ENCODE data around the gene YIF1B.
A peak's percentile ranks its signal among the peaks of the same experiment; 100 is the strongest.

Gene YIF1B

DNA sequence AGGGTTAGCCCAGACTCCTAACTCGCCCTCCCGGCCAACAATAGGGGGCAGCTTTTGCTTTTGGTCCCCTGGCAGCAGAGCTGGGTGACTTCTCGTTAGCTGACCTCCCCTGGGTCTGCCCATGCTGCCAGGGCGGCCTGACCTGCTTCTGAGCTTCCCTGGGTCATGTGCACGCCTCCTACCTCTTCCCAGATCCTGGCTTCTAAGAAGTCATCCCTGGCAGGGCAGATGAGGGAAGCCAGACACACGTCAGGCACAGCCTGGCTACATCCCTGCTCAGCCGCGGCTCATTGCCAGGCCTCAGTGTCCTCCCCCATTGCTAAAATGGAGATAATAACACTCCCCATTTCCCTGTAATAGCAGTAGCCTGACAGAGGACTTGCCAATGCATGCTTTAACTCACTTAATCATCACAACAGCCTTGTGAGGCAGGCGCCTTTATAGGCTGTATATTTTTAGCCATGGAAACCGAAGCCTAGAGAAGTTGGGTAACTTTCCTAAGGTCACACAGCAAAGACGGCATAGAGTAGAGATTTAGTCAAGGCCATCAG is 6.0 kb upstream of the YIF1B start:
- peaks cover 52% of the 10 kb centered on the region for H3K27me3 ChIP-seq (ENCODE audit: insufficient read depth, low read length)

DNA sequence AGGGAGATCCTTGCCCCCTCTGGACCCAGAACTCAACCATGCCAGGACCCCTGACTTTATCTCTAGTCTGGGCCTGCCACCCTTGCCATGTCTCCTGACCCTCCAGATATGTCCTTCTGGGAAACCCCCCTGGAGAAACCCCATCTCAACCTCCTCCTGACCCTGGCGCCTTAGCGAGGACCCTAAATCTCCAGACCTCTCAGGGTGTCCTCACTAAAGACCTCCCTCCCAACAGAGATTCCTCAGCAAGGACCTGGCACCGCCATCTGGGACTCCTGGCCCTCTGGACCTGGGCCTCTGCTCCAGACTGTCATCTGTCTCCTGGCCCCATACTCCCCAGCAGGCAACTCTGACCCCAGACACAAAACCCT is 5.2 kb upstream of the YIF1B start:
- no peak overlapping the region for H3K4me3 ChIP-seq (ENCODE audit: low read length)
- H3K9me3 ChIP-seq (ENCODE audit: low read length): no peaks in the 10 kb centered on the region
- H3K36me3 ChIP-seq (ENCODE audit: insufficient read depth, low read length): no peaks in the 10 kb centered on the region
- H2AFZ ChIP-seq (ENCODE audit: low read depth, low read length): no peak overlapping the region
- H3K27me3 ChIP-seq (ENCODE audit: insufficient read depth, low read length): peaks cover 52% of the 10 kb centered on the region
- peaks cover 11% of the 10 kb centered on the region for H3K4me1 ChIP-seq (ENCODE audit: insufficient read depth, low read length)

More for the DNA sequence above, 6.0 kb upstream of the YIF1B start:
- Histone ChIP-seq H3K36me3 (ENCODE audit: insufficient read depth, low read length) (no peaks in the 10 kb centered on the region), H3K4me3 (ENCODE audit: low read length) (no peak overlapping the region), H3K9me3 (ENCODE audit: low read length) (no peaks in the 10 kb centered on the region), H2AFZ (ENCODE audit: low read depth, low read length) (no peak overlapping the region), H3K4me1 (ENCODE audit: insufficient read depth, low read length) (peaks cover 11% of the 10 kb centered on the region)

DNA sequence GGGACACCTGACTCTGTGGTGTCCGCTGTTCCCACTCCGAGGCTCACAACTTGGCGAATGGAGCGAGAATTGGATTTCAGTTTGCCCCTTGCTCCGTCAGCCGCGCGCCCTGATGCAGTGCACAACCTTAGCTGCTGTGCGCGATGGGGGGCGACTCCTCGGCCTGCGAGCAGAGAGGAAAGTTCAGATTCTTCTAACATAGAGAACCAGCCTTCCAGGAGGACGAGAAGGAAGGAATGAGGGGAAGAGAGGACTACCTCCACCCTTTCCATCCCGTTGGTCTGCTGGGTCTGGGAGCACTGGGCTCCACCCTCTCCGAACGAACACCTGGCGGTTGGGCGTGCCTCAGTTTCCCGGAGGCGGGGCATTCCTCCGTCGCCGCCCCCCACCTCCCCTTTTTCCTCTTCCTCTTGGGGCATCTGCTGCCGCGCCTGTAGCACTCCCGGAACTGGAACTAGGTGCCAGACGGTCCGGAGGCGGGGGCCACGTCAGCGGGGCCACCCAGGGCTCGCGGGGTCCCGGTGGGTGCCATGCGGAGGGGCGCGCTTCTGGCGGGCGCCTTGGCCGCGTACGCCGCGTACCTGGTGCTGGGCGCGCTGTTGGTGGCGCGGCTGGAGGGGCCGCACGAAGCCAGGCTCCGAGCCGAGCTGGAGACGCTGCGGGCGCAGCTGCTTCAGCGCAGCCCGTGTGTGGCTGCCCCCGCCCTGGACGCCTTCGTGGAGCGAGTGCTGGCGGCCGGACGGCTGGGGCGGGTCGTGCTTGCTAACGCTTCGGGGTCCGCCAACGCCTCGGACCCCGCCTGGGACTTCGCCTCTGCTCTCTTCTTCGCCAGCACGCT is 3.9 kb upstream of the YIF1B start, which contains the start of gene KCNK6:
KCNK6 (plus strand) TSS at position 425 of the 838 bp plus-strand sequence; CDS start at position 531, 106 bp downstream.
- H3K27me3 ChIP-seq (ENCODE audit: insufficient read depth, low read length): peaks cover 52% of the 10 kb centered on the region

DNA sequence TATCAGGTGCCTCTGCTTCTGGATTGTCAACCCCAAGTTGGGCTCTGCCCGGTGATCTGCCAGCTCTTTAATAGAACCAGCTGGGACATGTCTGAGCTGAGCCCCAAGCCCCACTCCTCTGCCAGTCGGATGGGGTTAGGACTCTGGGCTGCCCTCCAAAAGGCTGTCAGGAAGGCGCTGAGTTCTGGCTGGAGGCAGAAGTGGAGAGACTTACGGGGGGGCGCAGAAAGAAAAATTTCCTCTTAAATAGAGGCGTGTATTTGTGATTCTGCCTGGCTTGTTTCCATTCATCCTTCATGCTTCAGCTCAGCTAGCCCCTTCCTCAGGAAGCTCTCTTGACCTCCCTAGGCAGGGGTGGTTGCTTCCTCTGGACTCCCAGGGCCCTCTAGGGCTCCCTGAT is 2.9 kb upstream of the YIF1B start:
- Histone ChIP-seq H3K4me3 (ENCODE audit: low read length) (no peak overlapping the region), H3K36me3 (ENCODE audit: insufficient read depth, low read length) (no peaks in the 10 kb centered on the region), H3K27me3 (ENCODE audit: insufficient read depth, low read length) (peaks cover 49% of the 10 kb centered on the region), H3K4me1 (ENCODE audit: insufficient read depth, low read length) (peaks cover 14% of the 10 kb centered on the region), H3K9me3 (ENCODE audit: low read length) (no peaks in the 10 kb centered on the region), H2AFZ (ENCODE audit: low read depth, low read length) (no peak overlapping the region)

More for the DNA sequence above, 3.9 kb upstream of the YIF1B start, which contains the start of gene KCNK6:
- H3K36me3 ChIP-seq (ENCODE audit: insufficient read depth, low read length): no peaks in the 10 kb centered on the region
- no peaks in the 10 kb centered on the region for H3K9me3 ChIP-seq (ENCODE audit: low read length)
- peak within 1 kb of the TSS; percentile 20 for H3K4me3 ChIP-seq (ENCODE audit: low read length)
- H2AFZ ChIP-seq (ENCODE audit: low read depth, low read length): peak within 1 kb of the TSS; percentile 84
- H3K4me1 ChIP-seq (ENCODE audit: insufficient read depth, low read length): peaks cover 14% of the 10 kb centered on the region

DNA sequence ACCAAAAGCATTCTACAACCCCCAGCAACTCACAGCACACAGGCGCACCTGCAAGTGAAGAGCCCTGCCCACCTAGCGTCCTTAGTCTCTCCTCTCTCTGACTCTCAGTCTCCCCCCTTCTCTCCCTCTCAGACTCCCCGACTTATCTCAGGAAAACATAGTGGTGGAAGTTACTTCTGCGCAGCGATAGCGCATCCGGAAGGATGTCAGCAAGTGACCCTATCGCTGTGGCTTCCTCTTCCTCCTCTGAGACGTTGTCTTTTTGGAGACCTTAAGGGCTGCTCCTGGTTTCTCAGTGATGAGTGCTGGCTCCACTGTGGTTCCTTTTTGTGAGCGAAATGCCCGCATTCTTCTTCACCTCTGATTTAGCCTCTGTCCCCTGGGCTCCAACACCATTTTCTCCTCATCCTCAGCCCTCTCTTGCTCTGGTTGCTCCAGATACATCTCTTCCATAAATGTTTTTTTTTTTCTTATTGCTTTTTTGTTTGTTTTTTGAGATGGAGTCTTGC is 1.4 kb upstream of the YIF1B start:
- Histone ChIP-seq H3K4me1 (ENCODE audit: insufficient read depth, low read length) (peaks cover 14% of the 10 kb centered on the region), H3K4me3 (ENCODE audit: low read length) (no peak overlapping the region), H2AFZ (ENCODE audit: low read depth, low read length) (no peak overlapping the region), H3K9me3 (ENCODE audit: low read length) (no peaks in the 10 kb centered on the region), H3K27me3 (ENCODE audit: insufficient read depth, low read length) (peaks cover 42% of the 10 kb centered on the region), H3K36me3 (ENCODE audit: insufficient read depth, low read length) (no peaks in the 10 kb centered on the region)

DNA sequence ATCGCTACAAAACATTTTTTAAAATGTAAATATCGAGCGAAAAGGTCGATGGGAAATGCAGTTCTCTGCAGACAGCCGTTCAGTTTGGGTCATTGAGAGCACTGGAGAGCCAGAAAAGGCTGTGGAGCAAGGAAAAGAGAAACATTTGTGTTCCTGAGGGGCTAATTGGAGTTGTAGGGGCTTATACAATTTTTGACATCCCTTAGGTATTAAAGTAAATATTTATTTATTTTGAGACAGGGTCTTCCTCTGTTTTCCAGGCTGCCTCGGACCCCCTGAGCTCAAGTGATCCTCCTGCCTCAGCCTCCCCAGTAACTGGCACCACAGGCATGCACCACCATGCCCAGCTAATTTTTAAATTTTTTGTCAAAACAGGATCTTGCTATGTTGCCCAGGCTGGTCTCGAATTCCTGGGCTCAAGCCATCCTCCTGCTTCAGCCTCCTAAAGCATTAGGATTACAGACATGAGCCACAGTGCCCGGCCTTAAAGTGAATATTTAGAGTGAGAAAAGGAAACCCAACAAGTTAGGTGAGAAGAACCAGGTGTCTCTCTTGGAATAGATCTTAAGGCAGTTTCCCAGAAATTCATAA is 825 bp upstream of the YIF1B start:
- peak overlapping the region; percentile 41 for H3K4me3 ChIP-seq (ENCODE audit: low read length)
- peak overlapping the region; percentile 76 for H2AFZ ChIP-seq (ENCODE audit: low read depth, low read length)
- H3K9me3 ChIP-seq (ENCODE audit: low read length): no peaks in the 10 kb centered on the region
- H3K36me3 ChIP-seq (ENCODE audit: insufficient read depth, low read length): no peaks in the 10 kb centered on the region
- peaks cover 14% of the 10 kb centered on the region for H3K4me1 ChIP-seq (ENCODE audit: insufficient read depth, low read length)
- H3K27me3 ChIP-seq (ENCODE audit: insufficient read depth, low read length): peaks cover 36% of the 10 kb centered on the region

DNA sequence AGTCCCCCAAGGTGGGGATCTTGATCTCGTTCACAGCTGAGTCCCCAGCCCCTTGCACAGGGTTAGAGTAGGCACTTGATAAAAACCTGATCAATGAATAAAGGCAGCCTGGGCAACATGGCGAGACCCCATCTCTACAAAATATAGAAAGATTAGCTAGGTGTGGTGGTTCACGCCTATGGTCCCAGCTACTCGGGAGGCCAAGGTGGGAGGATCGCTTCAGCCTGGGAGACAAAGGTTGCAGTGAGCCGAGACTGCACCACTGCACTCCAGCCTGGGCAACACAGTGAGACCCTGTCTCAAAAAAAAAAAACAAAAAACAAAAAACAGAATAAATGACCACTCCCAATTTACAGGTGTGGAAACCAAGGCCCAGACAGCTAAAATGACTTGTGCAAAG is 4.8 kb downstream of the YIF1B start:
- no peak overlapping the region for H3K4me3 ChIP-seq (ENCODE audit: low read length)

DNA sequence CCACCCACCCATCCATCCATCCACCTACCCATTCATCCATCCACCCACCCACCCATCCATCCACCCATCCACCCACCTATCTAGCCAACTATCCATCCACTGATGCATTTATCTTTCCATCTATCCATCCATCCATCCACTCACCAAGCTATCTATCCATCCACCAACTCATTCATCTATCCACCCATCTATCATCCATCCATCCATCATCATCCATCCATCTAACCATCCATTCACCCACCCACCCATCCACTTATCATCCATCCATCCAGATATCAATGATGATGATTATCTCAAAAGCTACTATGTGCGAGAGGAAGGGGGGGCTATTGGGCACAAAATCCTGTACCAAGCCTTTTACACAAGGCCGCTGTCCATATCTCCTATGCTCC is 5.5 kb downstream of the YIF1B start:
- Histone ChIP-seq H3K4me3 (ENCODE audit: low read length) (no peak overlapping the region), H3K36me3 (ENCODE audit: insufficient read depth, low read length) (peaks cover 8% of the 10 kb centered on the region), H2AFZ (ENCODE audit: low read depth, low read length) (no peak overlapping the region), H3K27me3 (ENCODE audit: insufficient read depth, low read length) (no peaks in the 10 kb centered on the region), H3K4me1 (ENCODE audit: insufficient read depth, low read length) (peaks cover 2% of the 10 kb centered on the region), H3K9me3 (ENCODE audit: low read length) (no peaks in the 10 kb centered on the region)

More for the DNA sequence above, 4.8 kb downstream of the YIF1B start:
- Histone ChIP-seq H3K27me3 (ENCODE audit: insufficient read depth, low read length) (no peaks in the 10 kb centered on the region), H3K4me1 (ENCODE audit: insufficient read depth, low read length) (peaks cover 3% of the 10 kb centered on the region), H2AFZ (ENCODE audit: low read depth, low read length) (no peak overlapping the region), H3K36me3 (ENCODE audit: insufficient read depth, low read length) (peaks cover 8% of the 10 kb centered on the region), H3K9me3 (ENCODE audit: low read length) (no peaks in the 10 kb centered on the region)

DNA sequence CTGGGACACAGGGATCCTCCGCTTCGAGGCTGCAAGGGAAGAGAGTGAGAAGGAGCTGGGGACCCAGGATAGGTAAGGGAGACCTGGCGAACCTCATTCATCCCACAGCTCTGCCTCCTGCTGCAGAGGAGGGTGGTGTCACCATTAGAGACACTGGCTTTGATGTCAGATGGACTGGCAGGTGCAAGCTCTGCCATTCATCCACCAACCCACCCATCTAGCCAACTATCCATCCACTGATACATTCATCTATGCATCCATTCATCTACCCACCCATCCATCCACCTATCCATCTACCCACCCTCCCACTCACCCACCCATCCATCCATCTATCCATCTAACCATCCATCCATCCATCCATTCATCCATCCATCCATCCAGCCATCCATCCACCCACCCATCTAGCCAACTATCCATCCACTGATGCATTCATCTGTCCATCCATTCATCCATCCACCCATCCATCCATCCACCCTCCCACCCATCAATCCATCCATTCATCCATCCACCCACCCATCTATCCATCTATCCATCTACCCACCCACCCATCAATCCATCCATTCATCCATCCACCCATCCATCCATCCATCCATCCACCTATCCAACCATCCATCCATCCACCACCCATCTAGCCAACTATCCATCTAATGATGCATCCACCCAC is 6.0 kb downstream of the YIF1B start:
- H3K4me3 ChIP-seq (ENCODE audit: low read length): no peak overlapping the region
- H2AFZ ChIP-seq (ENCODE audit: low read depth, low read length): no peak overlapping the region
- H3K36me3 ChIP-seq (ENCODE audit: insufficient read depth, low read length): peaks cover 8% of the 10 kb centered on the region
- H3K27me3 ChIP-seq (ENCODE audit: insufficient read depth, low read length): no peaks in the 10 kb centered on the region
- no peaks in the 10 kb centered on the region for H3K4me1 ChIP-seq (ENCODE audit: insufficient read depth, low read length)
- H3K9me3 ChIP-seq (ENCODE audit: low read length): no peaks in the 10 kb centered on the region

DNA sequence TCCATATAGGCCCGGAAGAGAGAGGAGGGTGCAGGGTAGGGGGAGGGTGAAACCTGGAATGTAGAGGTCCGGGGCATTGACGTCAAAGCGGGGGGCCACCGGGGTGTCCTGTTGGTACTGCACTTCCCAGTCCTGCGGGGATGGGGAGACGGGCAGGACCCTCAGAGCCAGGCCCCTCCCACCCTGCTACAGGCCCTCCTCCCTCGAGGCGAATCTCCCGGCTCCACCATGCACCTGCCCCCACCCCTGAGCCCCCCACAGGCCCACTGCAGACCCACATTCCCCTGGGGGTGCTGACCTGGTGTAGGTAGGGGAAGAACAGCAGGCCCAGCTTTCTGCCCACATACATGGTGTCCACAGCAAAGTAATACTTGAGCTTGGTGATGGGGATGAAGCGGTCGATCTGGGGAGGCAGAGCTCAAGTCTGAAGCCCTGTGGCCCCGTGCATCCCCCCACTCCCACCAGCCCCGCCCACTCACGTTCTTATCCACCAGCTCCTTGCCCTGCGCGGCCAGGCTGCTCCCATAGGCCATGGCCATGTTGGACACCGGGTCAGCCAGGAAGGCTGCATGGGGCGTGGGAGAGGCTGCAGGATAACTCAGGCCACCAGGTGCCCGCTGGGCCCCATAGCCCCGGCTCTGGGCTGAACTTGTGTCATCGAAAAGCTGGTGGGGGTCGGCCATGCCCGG is 6.7 kb downstream of the YIF1B start:
- no peaks in the 10 kb centered on the region for H3K27me3 ChIP-seq (ENCODE audit: insufficient read depth, low read length)
- no peaks in the 10 kb centered on the region for H3K9me3 ChIP-seq (ENCODE audit: low read length)
- no peaks in the 10 kb centered on the region for H3K4me1 ChIP-seq (ENCODE audit: insufficient read depth, low read length)
- H2AFZ ChIP-seq (ENCODE audit: low read depth, low read length): no peak overlapping the region
- H3K36me3 ChIP-seq (ENCODE audit: insufficient read depth, low read length): peaks cover 8% of the 10 kb centered on the region
- H3K4me3 ChIP-seq (ENCODE audit: low read length): no peak overlapping the region

DNA sequence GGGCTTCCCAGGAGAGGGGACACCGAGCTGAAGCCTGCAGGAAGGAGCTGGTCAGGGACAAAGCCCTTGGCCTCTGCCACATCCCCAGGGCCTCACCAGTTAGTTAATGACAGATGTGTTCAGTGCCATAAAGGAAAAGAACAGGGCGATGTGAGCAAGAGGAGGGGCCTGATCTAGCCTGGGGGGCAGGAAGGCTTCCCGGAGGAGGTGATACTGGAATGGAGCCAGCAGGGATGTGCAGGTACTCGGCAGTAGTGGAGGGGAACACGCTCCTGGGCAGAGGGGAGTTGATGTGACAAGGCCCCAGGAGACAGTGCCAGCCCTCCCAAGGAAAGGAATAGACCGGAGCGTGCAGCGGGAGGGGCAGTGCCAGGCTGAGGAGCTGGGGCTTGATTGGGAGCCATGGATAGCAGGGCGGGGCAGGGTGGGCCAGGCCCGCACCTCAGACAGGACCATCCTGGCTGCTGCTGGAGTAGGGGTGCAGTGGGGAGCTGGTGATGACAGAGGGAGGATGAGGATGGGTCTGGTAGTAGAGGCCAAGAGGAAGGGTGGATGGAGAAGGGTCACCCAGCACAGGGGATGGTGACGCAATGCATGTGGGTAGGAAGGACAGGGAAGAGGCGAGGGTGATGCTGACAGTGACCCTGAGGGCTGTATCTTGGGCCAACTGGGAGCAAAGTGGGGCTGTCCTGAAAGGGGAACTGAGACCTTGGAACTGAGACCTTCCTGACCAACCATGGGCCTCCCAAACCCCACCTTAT is 7.6 kb downstream of the YIF1B start:
- Histone ChIP-seq H3K4me3 (ENCODE audit: low read length) (no peak overlapping the region), H3K9me3 (ENCODE audit: low read length) (no peaks in the 10 kb centered on the region), H3K36me3 (ENCODE audit: insufficient read depth, low read length) (peaks cover 8% of the 10 kb centered on the region)

DNA sequence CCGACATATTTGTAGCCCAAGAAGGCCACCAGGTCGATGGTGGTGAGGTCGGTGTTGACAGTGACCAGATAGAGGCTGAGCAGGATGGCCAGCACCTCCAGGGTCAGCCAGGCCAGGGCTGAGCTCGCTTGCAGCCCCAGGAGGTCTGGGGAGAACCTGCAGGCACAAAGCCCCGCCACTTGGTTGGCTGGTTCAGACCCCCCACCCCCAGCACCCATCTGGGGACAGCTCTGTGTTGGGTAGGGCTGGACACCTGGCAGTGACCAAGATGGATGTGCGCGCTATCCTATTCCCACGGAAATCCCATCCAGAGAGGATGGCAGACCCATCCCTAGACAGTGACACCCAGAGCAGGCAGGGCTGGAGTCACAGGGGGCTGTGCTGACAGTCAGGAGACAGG is 8.2 kb downstream of the YIF1B start:
- Histone ChIP-seq H3K4me1 (ENCODE audit: insufficient read depth, low read length) (no peaks in the 10 kb centered on the region), H3K9me3 (ENCODE audit: low read length) (no peaks in the 10 kb centered on the region), H2AFZ (ENCODE audit: low read depth, low read length) (no peak overlapping the region)

More for the DNA sequence above, 7.6 kb downstream of the YIF1B start:
- Histone ChIP-seq H2AFZ (ENCODE audit: low read depth, low read length) (no peak overlapping the region), H3K27me3 (ENCODE audit: insufficient read depth, low read length) (no peaks in the 10 kb centered on the region), H3K4me1 (ENCODE audit: insufficient read depth, low read length) (no peaks in the 10 kb centered on the region)

More for the DNA sequence above, 8.2 kb downstream of the YIF1B start:
- Histone ChIP-seq H3K36me3 (ENCODE audit: insufficient read depth, low read length) (peaks cover 8% of the 10 kb centered on the region), H3K27me3 (ENCODE audit: insufficient read depth, low read length) (no peaks in the 10 kb centered on the region), H3K4me3 (ENCODE audit: low read length) (no peak overlapping the region)
